ENCODE measurements around the gene PNPLA3.

Gene PNPLA3

DNA sequence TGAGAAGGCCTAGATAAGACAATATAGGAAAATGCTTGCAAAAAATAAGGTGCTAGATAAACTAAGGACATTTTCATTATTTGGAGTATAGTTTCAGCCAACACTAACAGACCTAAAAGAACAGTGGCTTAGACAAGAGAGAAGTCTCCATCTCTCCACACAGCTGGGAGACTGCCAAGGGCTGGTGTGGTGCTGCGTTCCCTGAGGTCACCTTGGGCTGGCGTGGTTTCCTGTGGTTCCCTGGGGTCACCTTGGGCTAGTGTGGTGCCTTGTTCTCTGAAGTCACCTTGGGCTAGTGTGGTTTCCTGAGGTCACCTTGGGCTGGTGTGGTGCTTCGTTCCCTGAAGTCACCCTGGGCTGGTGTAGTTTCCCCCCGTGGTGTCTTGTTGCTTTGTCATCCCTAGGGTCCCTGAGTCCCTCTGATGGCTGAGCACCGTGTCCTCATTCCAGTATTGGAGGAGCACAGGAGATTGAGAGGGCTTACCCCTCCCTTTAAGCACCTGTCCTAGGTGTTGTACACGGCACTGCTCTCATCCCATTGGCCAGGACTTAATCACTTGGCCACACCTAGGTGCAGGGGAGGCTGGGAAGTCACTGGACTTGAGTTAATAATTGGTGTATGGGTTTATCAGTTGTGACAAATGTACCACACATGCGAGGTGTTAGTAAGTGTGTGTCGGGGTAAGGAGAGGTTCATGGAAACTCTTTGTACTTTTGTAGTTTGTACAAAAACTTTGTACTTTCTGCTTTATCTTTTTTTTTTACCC is 46.6 kb downstream of the PNPLA3 start:
- no peak overlapping the region for H3K4me3 ChIP-seq (replicated peaks; ENCODE audit: insufficient read depth, low read length)
- no peaks in the 10 kb centered on the region for H3K27me3 ChIP-seq (ENCODE audit: insufficient read depth, poor library complexity, severe bottlenecking)
- H3K27ac ChIP-seq (replicated peaks), result no peak overlapping the region
- TF ChIP-seq POLR2AphosphoS5 (IDR thresholded peaks at IDR 0.05; ENCODE audit: low read depth) (no peak), GABPA (IDR thresholded peaks at IDR 0.05; ENCODE audit: low read depth) (no peak), SPI1 (IDR thresholded peaks at IDR 0.05; ENCODE audit: borderline replicate concordance, low read depth) (no peak)
- TF ChIP-seq, protein P1, sequence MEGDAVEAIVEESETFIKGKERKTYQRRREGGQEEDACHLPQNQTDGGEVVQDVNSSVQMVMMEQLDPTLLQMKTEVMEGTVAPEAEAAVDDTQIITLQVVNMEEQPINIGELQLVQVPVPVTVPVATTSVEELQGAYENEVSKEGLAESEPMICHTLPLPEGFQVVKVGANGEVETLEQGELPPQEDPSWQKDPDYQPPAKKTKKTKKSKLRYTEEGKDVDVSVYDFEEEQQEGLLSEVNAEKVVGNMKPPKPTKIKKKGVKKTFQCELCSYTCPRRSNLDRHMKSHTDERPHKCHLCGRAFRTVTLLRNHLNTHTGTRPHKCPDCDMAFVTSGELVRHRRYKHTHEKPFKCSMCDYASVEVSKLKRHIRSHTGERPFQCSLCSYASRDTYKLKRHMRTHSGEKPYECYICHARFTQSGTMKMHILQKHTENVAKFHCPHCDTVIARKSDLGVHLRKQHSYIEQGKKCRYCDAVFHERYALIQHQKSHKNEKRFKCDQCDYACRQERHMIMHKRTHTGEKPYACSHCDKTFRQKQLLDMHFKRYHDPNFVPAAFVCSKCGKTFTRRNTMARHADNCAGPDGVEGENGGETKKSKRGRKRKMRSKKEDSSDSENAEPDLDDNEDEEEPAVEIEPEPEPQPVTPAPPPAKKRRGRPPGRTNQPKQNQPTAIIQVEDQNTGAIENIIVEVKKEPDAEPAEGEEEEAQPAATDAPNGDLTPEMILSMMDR (IDR thresholded peaks at IDR 0.05; ENCODE audit: insufficient read depth, low read length), result no peak
- TF ChIP-seq, protein P2, sequence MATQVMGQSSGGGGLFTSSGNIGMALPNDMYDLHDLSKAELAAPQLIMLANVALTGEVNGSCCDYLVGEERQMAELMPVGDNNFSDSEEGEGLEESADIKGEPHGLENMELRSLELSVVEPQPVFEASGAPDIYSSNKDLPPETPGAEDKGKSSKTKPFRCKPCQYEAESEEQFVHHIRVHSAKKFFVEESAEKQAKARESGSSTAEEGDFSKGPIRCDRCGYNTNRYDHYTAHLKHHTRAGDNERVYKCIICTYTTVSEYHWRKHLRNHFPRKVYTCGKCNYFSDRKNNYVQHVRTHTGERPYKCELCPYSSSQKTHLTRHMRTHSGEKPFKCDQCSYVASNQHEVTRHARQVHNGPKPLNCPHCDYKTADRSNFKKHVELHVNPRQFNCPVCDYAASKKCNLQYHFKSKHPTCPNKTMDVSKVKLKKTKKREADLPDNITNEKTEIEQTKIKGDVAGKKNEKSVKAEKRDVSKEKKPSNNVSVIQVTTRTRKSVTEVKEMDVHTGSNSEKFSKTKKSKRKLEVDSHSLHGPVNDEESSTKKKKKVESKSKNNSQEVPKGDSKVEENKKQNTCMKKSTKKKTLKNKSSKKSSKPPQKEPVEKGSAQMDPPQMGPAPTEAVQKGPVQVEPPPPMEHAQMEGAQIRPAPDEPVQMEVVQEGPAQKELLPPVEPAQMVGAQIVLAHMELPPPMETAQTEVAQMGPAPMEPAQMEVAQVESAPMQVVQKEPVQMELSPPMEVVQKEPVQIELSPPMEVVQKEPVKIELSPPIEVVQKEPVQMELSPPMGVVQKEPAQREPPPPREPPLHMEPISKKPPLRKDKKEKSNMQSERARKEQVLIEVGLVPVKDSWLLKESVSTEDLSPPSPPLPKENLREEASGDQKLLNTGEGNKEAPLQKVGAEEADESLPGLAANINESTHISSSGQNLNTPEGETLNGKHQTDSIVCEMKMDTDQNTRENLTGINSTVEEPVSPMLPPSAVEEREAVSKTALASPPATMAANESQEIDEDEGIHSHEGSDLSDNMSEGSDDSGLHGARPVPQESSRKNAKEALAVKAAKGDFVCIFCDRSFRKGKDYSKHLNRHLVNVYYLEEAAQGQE (IDR thresholded peaks at IDR 0.05; ENCODE audit: insufficient replicate concordance, low read depth), result no peak
- no peak for DNase-seq (ENCODE audit: low read depth in 1 of 2, low spot score in 1 of 2)

DNA sequence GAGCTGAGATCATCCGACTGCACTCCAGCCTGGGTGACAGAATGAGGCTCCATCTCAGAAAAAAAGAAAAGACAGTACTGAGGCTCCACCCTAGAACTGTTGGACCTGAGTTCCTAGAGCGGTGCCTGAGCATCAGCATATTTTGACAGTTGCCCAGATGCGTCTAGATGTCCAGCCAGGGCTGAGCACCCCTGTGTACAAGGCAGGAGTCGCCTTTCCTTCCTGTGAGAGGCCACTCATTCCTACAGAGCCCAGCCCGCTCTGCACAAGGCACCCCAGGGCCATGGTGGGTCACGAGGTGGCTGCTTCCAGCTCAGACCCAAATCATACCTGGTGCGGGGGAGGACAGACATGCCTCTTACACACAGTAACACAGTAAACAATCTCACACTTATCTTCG is 47.5 kb downstream of the PNPLA3 start:
- Histone ChIP-seq H3K27ac (replicated peaks) (no peak overlapping the region), H3K4me3 (replicated peaks; ENCODE audit: insufficient read depth, low read length) (no peak overlapping the region), H3K27me3 (ENCODE audit: insufficient read depth, poor library complexity, severe bottlenecking) (no peaks in the 10 kb centered on the region)
- TF ChIP-seq GABPA (IDR thresholded peaks at IDR 0.05; ENCODE audit: low read depth) (no peak), POLR2AphosphoS5 (IDR thresholded peaks at IDR 0.05; ENCODE audit: low read depth) (no peak), SPI1 (IDR thresholded peaks at IDR 0.05; ENCODE audit: borderline replicate concordance, low read depth) (no peak)
- TF ChIP-seq, protein P1 (IDR thresholded peaks at IDR 0.05; ENCODE audit: insufficient read depth, low read length), result no peak
- TF ChIP-seq, protein P2 (IDR thresholded peaks at IDR 0.05; ENCODE audit: insufficient replicate concordance, low read depth), result no peak
- no peak for DNase-seq (ENCODE audit: low read depth in 1 of 2, low spot score in 1 of 2)

DNA sequence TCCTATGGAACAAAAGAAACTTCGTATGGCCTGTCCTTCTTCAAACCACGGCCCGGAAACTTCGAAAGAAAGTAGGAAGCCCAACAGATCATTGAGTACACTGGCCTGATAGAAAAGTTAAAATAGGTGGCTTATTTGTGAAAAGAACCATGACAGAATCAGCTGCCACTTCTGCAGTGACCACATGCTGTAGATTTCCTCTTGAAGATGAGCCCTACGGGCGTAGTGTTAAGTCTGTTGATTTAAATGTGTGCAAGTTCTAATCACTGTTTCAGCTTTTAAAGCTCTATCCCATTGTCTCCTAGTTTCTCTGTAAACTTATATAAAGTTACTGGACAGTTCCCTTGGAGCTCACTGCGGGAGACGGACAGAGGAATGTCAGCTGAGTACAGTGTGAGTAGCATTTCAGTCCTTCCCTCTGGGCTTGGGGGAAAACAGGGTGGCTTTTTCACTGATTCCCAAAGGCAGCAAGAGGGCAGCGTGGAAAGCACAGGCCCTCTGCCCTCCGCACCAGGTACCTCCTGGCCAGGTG is 49.4 kb downstream of the PNPLA3 start:
- TF ChIP-seq SPI1 (IDR thresholded peaks at IDR 0.05; ENCODE audit: borderline replicate concordance, low read depth) (no peak), POLR2AphosphoS5 (IDR thresholded peaks at IDR 0.05; ENCODE audit: low read depth) (no peak), GABPA (IDR thresholded peaks at IDR 0.05; ENCODE audit: low read depth) (no peak)
- TF ChIP-seq, protein P2 (IDR thresholded peaks at IDR 0.05; ENCODE audit: insufficient replicate concordance, low read depth), result no peak
- TF ChIP-seq, protein P1 (IDR thresholded peaks at IDR 0.05; ENCODE audit: insufficient read depth, low read length), result no peak

More for the DNA sequence above, 49.4 kb downstream of the PNPLA3 start:
- Histone ChIP-seq H3K4me3 (replicated peaks; ENCODE audit: insufficient read depth, low read length) (no peak overlapping the region), H3K27me3 (ENCODE audit: insufficient read depth, poor library complexity, severe bottlenecking) (no peaks in the 10 kb centered on the region), H3K27ac (replicated peaks) (no peak overlapping the region)
- no peak for DNase-seq (ENCODE audit: low read depth in 1 of 2, low spot score in 1 of 2)
